Stimulated activated naive CD4-positive, alpha-beta T cell treated with Interleukin-2 at 50 U/mL for 16 hours (primary cell): ENCODE results near the gene CLEC4F.
A peak's percentile ranks its signal among the peaks of the same experiment; 100 is the strongest.

Source experiments
- DNase-seq: peaks from one replicate; lab custom pipeline; 2025; lab: John Stamatoyannopoulos, UW

CLEC4F gene

GRCh38 chr2:70820499-70820898 is at the start of gene CLEC4F:
Gene CLEC4F (minus strand): TSS chr2:70820599. CDS start chr2:70820523, 76 bp downstream.
- no peak for DNase-seq

DNA sequence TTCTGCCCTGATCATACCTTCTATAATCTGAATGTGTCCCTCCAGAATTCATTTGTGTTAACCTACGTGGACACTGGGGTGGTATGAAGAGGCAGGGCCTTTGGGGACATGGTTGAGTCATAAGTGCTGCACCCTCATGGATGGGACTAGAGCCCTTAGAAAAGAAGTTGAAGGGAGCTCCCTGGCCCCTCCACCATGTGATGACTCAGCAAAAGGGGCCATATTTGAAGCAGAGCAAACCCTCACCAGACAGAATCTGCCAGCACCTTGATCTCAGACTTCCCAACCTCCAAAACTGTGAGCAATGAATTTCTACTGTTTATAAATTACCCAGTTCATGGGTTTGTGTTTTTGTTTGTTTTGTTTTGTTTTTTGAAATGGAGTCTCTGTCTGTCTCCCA is 48.6 kb upstream of the CLEC4F start:
- DNase-seq = no peak

- DNase-seq = peak; percentile 37
Measured at GRCh38 chr2:70861777-70862625, 41.6 kb upstream of the CLEC4F start.

- DNase-seq = no peak
Measured at GRCh38 chr2:70855667-70856066, 35.3 kb upstream of the CLEC4F start.

- DNase-seq = no peak
Measured at GRCh38 chr2:70854411-70854810, 34.0 kb upstream of the CLEC4F start.

GRCh38 chr2:70852824-70853223 is 32.4 kb upstream of the CLEC4F start:
- DNase-seq = no peak

GRCh38 chr2:70851704-70852103 is 31.3 kb upstream of the CLEC4F start:
- no peak for DNase-seq

DNA sequence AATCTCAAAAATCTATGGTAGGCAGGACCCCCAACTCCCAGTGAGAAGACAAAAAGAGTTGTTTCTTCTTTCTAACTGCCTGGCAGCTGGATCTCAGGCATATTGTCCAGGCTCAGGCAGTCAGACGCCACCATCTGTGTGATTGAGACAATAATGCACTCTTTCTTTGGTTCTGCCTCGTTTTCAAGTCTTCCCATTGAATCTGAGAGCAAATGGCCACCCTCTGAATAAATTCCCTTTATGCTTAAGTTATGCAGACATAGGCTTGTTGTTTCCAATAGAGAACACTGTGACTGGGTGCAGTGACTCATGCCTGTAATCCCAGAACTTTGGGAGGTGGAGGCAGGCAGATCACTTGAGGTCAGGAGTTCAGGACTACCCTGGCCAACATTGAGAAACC is 30.5 kb upstream of the CLEC4F start:
- no peak for DNase-seq

DNA sequence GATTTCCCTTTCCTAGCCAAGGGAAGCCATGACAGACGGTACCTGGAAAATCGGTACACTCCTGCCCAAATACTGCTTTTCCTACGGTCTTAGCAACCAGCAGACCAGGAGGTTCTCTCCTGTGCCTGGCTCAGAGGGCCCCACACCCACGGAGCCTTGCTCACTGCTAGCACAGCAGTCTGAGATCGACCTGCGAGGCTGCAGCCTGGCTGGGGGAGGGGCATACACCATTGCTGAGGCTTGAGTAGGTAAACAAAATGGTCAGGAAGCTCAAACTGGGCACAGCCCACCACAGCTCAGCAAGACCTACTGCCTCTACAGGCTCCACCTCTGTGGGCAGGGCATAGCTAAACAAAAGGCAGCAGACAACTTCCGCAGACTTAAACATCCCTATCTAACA is 22.0 kb upstream of the CLEC4F start:
- no peak for DNase-seq

DNA sequence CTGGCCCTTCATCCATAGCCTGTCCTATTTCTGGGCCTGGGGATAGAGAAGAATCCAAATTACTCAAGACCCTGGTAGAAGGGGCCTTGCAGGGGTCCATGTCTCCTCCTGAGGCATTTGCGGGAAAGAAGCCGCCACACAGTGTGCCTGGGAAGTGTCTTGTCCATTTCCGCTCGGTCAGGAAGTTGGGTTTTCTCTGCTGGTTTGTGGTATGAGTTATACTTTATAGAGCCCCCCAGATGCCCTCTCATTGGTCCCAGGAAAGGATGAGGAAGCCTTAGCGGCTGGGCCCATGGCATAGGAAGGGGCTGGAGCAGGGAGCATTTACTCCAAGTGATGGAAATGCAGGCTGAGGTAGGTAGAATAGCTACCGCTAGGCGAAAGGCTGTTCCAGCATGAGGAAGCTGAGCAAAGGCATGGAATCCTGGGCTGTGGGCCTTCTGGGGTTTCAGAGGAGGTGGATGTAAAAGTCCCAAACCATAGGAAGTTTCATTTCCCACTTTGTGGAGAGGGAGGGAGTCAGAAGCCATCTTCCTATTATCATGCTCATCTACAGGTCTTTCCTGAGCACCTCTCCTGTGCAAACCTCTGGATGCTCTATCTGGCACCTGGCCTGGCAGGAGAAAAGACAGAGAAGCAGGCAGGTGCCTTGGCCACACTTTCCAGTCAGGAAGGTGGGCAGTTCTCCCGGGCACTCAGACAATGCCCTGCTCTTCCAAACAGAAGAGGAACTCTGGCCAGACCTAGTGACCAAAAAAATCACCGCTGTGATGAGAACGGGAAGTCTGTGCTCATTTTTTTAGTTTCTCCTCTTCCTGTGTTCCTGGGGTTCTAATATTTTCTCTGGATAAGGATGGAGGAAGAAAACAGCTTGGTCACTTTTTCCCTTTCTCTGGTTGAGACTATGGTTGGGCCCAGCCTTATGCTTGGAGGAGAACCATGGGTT is 17.9 kb upstream of the CLEC4F start:
- no peak for DNase-seq

GRCh38 chr2:70835643-70836042 is 15.2 kb upstream of the CLEC4F start, which contains the start of gene CD207:
Gene CD207 (minus strand): TSS chr2:70835816. CDS start chr2:70835776, 40 bp downstream.
- no peak for DNase-seq

DNA sequence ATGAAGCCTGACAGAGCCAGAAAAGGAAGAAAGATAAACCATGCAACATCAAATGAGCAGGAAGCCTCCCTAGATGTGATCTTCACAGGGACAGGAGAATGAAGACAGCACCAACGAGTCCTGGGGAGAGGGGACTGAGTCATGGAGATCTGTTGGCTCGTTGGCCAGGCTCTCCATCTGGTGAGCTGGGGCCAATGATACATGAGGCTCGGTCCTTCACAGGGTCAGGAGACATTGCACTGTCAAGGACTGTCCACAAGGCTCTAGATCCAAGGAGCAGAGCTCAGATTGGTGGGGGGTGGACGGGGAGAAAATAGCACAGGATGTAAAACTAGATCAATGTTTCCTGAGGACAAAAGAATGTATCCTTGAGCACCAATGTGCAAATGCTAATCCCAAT is 14.5 kb upstream of the CLEC4F start:
- no peak for DNase-seq

DNA sequence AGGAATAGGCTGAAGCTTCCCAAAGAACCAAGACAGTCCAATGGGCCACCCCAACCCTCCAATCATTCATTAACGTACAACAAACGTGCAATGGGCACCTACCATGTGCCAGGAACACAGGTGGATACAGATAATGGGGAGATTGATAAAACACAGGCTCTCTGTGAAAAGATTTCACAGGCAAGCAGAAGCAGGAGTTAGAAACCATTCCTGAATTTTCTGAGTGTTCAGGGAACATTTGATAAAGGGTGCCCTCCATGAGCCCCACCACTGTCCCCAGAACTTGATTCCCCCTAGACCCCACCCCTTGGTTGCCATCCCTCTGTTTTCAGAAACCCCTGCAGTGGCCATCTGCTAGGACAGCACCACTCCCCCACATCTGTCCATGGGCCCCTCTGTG is 13.7 kb upstream of the CLEC4F start:
- DNase-seq = no peak

GRCh38 chr2:70833246-70833645 is 12.8 kb upstream of the CLEC4F start:
- DNase-seq = no peak

DNA sequence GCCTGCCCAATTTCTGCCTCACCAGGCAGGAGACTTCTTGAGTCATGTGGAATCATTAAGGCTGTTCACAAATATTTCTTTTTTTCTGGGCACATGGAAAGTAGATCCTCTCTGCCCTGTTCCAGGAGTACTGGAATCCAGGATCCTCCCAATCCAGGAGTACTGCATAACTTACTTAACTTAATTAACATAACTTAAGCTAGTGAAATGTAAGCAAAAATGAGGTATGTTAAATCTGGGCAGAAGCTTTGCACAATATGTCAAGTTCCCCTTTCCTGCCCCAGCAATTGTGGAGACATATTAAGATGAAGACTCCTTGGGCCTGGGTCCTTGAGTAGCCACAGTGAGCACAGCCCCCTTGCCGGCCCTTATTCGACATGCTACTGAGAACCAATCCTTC is 12.0 kb upstream of the CLEC4F start:
- no peak for DNase-seq

DNA sequence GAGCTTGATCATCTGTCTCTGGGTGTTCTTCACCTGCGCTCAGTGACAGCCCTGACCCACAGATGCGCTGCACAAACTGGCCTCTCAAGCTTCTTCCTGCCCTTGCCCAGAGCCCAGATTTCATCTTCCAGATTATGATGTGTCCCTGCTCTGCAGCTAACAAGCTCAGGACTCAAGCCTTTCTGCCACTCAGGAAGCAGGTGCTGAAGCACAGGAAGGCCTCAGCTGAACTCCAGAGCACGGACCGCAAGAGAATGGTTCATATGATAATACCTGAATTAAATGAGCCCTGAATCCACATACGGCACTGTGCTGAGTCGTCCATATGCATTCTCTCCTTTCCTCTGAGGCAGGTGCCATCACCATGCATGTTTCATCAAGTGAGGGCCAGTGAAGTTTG is 11.5 kb upstream of the CLEC4F start:
- DNase-seq = no peak

GRCh38 chr2:70830366-70830765 is 10.0 kb upstream of the CLEC4F start:
- no peak for DNase-seq

- no peak for DNase-seq
Measured at GRCh38 chr2:70829916-70830315, 9.5 kb upstream of the CLEC4F start.

GRCh38 chr2:70828914-70829824 is 8.8 kb upstream of the CLEC4F start:
- DNase-seq = no peak

GRCh38 chr2:70828115-70828514 is 7.7 kb upstream of the CLEC4F start:
- DNase-seq = no peak

DNA sequence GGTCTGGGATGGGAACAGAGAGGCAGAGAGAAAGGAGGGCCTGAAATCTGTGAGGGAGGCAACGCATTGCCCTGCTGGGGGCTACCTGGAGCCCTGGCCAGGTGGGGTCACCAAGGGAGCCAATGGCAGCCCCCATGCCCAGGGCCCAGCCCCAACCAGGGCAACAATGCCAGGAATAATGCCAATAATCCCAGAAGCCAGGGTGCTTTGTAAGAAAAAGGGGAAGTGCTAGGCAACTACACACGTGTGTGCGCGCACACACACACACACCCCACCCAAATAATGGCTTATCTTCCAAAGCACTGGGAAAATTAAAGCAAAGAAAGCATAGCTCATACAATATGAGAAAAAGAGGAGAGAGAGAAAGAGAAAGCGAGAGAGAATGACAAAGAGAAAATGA is 7.0 kb upstream of the CLEC4F start:
- no peak for DNase-seq
